H9 (cell line): ENCODE results near the gene SIPA1L2. TPM values are rescaled to one million over a fixed set of nuclear protein-coding genes. Genes with fewer than 3 reads are reported as not detected.

Experiments used
- DNase-seq: peaks from one replicate; pipeline ENCODE4 v3.0.0-alpha.2; 2017
- H2AFZ ChIP-seq: one replicate; pipeline ENCODE4 v1.6.1; 2013; ENCODE audit warnings: mild to moderate bottlenecking, low read length, control low read depth, moderate library complexity
- H2AK5ac ChIP-seq: 2 replicates; pipeline ENCODE4 v1.6.1; 2013; ENCODE audit warnings: low read length, control low read depth, mixed read lengths; ENCODE audit not compliant: insufficient read length
- H2BK120ac ChIP-seq: one replicate; pipeline ENCODE4 v1.6.1; 2013; ENCODE audit warnings: low read depth, mild to moderate bottlenecking, low read length, control low read depth, inconsistent platforms; ENCODE audit not compliant: poor library complexity, severe bottlenecking
- H2BK12ac ChIP-seq: 2 replicates; pipeline ENCODE4 v1.6.1; 2013; ENCODE audit warnings: low read length, control low read depth, mixed read lengths, low read depth; ENCODE audit not compliant: insufficient read length
- H2BK15ac ChIP-seq: 2 replicates; pipeline ENCODE4 v1.6.1; 2013; ENCODE audit warnings: low read depth, low read length, control low read depth
- H2BK20ac ChIP-seq: one replicate; pipeline ENCODE4 v1.6.1; 2013; ENCODE audit warnings: low read depth, mild to moderate bottlenecking, low read length, control low read depth, inconsistent platforms; ENCODE audit not compliant: poor library complexity, severe bottlenecking
- H2BK5ac ChIP-seq: 2 replicates; pipeline ENCODE4 v1.6.1; 2013; ENCODE audit warnings: low read length, control low read depth, mixed read lengths; ENCODE audit not compliant: insufficient read length
- H3K14ac ChIP-seq: 2 replicates; pipeline ENCODE4 v1.6.1; 2013; ENCODE audit warnings: low read length, control low read depth; ENCODE audit not compliant: insufficient read depth
- H3K18ac ChIP-seq: 2 replicates; pipeline ENCODE4 v1.6.1; 2013; ENCODE audit warnings: low read depth, mild to moderate bottlenecking, mixed read lengths, low read length, control low read depth; ENCODE audit not compliant: insufficient read length
- H3K23ac ChIP-seq: 2 replicates; pipeline ENCODE4 v1.6.1; 2013; ENCODE audit warnings: low read length, control low read depth, mixed read lengths, low read depth; ENCODE audit not compliant: insufficient read length
- H3K23me2 ChIP-seq: 2 replicates; pipeline ENCODE4 v1.6.1; 2013; ENCODE audit warnings: low read depth, mild to moderate bottlenecking, mixed read lengths, low read length, control low read depth; ENCODE audit not compliant: insufficient read length, poor library complexity, severe bottlenecking
- H3K27ac ChIP-seq: 2 replicates; pipeline ENCODE4 v1.5.1; 2013; ENCODE audit warnings: low read length, control low read depth, mixed read lengths, low read depth; ENCODE audit not compliant: insufficient read length
- H3K27me3 ChIP-seq: 2 replicates; pipeline ENCODE4 v1.6.1; 2013; ENCODE audit warnings: low read length, control low read depth, inconsistent platforms; ENCODE audit not compliant: insufficient read depth
- H3K4ac ChIP-seq: 2 replicates; pipeline ENCODE4 v1.6.1; 2013; ENCODE audit warnings: low read depth, mild to moderate bottlenecking, control low read depth, inconsistent platforms, low read length, moderate library complexity
- H3K4me1 ChIP-seq: 2 replicates; pipeline ENCODE4 v1.6.1; 2013; ENCODE audit warnings: low read length, control low read depth, inconsistent platforms; ENCODE audit not compliant: insufficient read depth
- H3K4me2 ChIP-seq: 2 replicates; pipeline ENCODE4 v1.6.1; 2013; ENCODE audit warnings: low read length, control low read depth, mixed read lengths; ENCODE audit not compliant: insufficient read length, insufficient read depth
- H3K56ac ChIP-seq: 2 replicates; pipeline ENCODE4 v1.6.1; 2013; ENCODE audit warnings: low read depth, mild to moderate bottlenecking, mixed read lengths, low read length, control low read depth; ENCODE audit not compliant: insufficient read length
- H3K79me1 ChIP-seq: 2 replicates; pipeline ENCODE4 v1.6.1; 2013; ENCODE audit warnings: low read depth, mild to moderate bottlenecking, moderate library complexity, low read length, control low read depth, inconsistent platforms; ENCODE audit not compliant: insufficient read depth, poor library complexity, severe bottlenecking
- H3K79me2 ChIP-seq: 2 replicates; pipeline ENCODE4 v1.6.1; 2013; ENCODE audit warnings: low read length, control low read depth, inconsistent platforms; ENCODE audit not compliant: insufficient read depth
- H3K9ac ChIP-seq: 2 replicates; pipeline ENCODE4 v1.6.1; 2013; ENCODE audit warnings: low read length, control low read depth, mixed read lengths; ENCODE audit not compliant: insufficient read length; ENCODE audit errors: extremely low read depth
- H3K9me3 ChIP-seq: one replicate; pipeline ENCODE4 v1.6.1; 2013; ENCODE audit warnings: low read depth, low read length, inconsistent platforms; ENCODE audit not compliant: control insufficient read depth
- H3T11ph ChIP-seq: one replicate; pipeline ENCODE4 v1.6.1; 2013; ENCODE audit warnings: mild to moderate bottlenecking, low read length, control low read depth, inconsistent platforms
- H4K20me1 ChIP-seq: one replicate; pipeline ENCODE4 v1.6.1; 2013; ENCODE audit not compliant: control insufficient read depth, insufficient read length, insufficient read depth
- H4K5ac ChIP-seq: 2 replicates; pipeline ENCODE4 v1.6.1; 2013; ENCODE audit warnings: low read depth, mild to moderate bottlenecking, mixed read lengths, low read length, control low read depth; ENCODE audit not compliant: insufficient read length
- H4K8ac ChIP-seq: replicated peaks from 2 replicates; pipeline ENCODE4 v1.6.1; 2013; ENCODE audit warnings: low read length, control low read depth, mixed read lengths, low read depth; ENCODE audit not compliant: insufficient read length
- H4K91ac ChIP-seq: 2 replicates; pipeline ENCODE4 v1.6.1; 2013; ENCODE audit warnings: low read depth, mild to moderate bottlenecking, moderate library complexity, mixed read lengths, low read length, control low read depth; ENCODE audit not compliant: insufficient read length
- H3K27ac Mint-ChIP-seq, 3 experiments: 2 replicates in 2 of 3; 3 replicates in 1 of 3; pipeline ENCODE4 v1.8.0; 2020 to 2021; ENCODE audit warnings: mixed read lengths in 3 of 3, mild to moderate bottlenecking in 1 of 3, moderate library complexity in 1 of 3
- H3K27me3 Mint-ChIP-seq: 2 replicates; pipeline ENCODE4 v1.8.0; 2021; ENCODE audit warnings: low read depth, mild to moderate bottlenecking, moderate library complexity, mixed read lengths
- H3K36me3 Mint-ChIP-seq, 3 experiments: 2 replicates in 2 of 3; 3 replicates in 1 of 3; pipeline ENCODE4 v1.8.0; 2020 to 2021; ENCODE audit warnings: low read depth in 3 of 3, mixed read lengths in 3 of 3; ENCODE audit not compliant: insufficient read depth in 1 of 3
- H3K4me1 Mint-ChIP-seq, 2 experiments: 2 replicates each; pipeline ENCODE4 v1.8.0; 2020; ENCODE audit warnings: mixed read lengths in 2 of 2
- H3K4me3 Mint-ChIP-seq, 2 experiments: 2 replicates in 1 of 2; 3 replicates in 1 of 2; pipeline ENCODE4 v1.8.0; 2020 to 2021; ENCODE audit warnings: mild to moderate bottlenecking in 2 of 2, mixed read lengths in 2 of 2, moderate library complexity in 1 of 2
- H3K9me3 Mint-ChIP-seq, 2 experiments: 2 replicates in 1 of 2; 3 replicates in 1 of 2; pipeline ENCODE4 v1.8.0; 2020; ENCODE audit warnings: mild to moderate bottlenecking in 2 of 2, mixed read lengths in 2 of 2, moderate library complexity in 1 of 2
- CTCF ChIP-seq: fragments of 200-600 bp; sonication (generic); conservative IDR thresholded peaks from 3 replicates; pipeline ENCODE4 v1.8.0; 2021; ENCODE audit warnings: antibody characterized with exemption, mild to moderate bottlenecking
- total RNA-seq: library from RNA; stranded (reverse); gene quantifications from 2 replicates; pipeline ENCODE4 v1.2.1, GENCODE V29; 2021

SIPA1L2 gene
- total RNA-seq, 1 experiment from 2014 or later: 5.2 TPM

- no peak overlapping the region for H3K23ac ChIP-seq
These were observed 5.3 kb upstream of the SIPA1L2 start for GRCh38 chr1:232635279-232635678.

More at GRCh38 chr1:232635279-232635678, 5.3 kb upstream of the SIPA1L2 start:
- DNase-seq: no peak
- Histone ChIP-seq H3K4me1 (no peaks in the 10 kb centered on the region), H4K5ac (no peak overlapping the region), H3K27ac (no peak overlapping the region), H2AFZ (no peak overlapping the region), H3K4ac (no peak overlapping the region), H3K14ac (no peak overlapping the region), H3K4me2 (no peak overlapping the region), H2BK5ac (no peak overlapping the region), H4K91ac (no peak overlapping the region), H4K8ac (no peak overlapping the region), H3K18ac (no peak overlapping the region), H3K79me2 (no peaks in the 10 kb centered on the region), H2BK15ac (no peak overlapping the region), H3K9me3 (no peaks in the 10 kb centered on the region), H3K79me1 (no peaks in the 10 kb centered on the region), H2BK20ac (no peak overlapping the region), H2BK120ac (no peak overlapping the region), H2AK5ac (no peak overlapping the region), H3T11ph (no peak overlapping the region), H2BK12ac (no peak overlapping the region), H3K27me3 (peaks cover 6% of the 10 kb centered on the region; the same call in 1 of the 2 replicates), H4K20me1 (peaks cover 2% of the 10 kb centered on the region), H3K9ac (no peak overlapping the region), H3K23me2 (no peaks in the 10 kb centered on the region), H3K56ac (no peak overlapping the region)
- H3K9me3 Mint-ChIP-seq: no peaks in the 10 kb centered on the region
- no peak overlapping the region for H3K27ac Mint-ChIP-seq
- H3K4me1 Mint-ChIP-seq: peaks cover 4 to 7% of the 10 kb centered on the region in 2 experiments; a peak in 3 of 4 replicates
- H3K27me3 Mint-ChIP-seq: peaks cover 30% of the 10 kb centered on the region
- H3K36me3 Mint-ChIP-seq: no peaks in the 10 kb centered on the region; a peak in 1 of 7 replicates
- no peak overlapping the region for H3K4me3 Mint-ChIP-seq
- TF ChIP-seq CTCF: no peak
